GM18909 (cell line): ENCODE measurements around the gene KRTAP25-1.

ENCODE experiments used
- ATAC-seq: cut with Tn5 transposase; IDR thresholded peaks from one replicate; pipeline ENCODE4 v1.9.1; 2021; ENCODE audit warnings: mild to moderate bottlenecking; ENCODE audit not compliant: unreplicated experiment, poor library complexity

The KRTAP25-1 gene

DNA sequence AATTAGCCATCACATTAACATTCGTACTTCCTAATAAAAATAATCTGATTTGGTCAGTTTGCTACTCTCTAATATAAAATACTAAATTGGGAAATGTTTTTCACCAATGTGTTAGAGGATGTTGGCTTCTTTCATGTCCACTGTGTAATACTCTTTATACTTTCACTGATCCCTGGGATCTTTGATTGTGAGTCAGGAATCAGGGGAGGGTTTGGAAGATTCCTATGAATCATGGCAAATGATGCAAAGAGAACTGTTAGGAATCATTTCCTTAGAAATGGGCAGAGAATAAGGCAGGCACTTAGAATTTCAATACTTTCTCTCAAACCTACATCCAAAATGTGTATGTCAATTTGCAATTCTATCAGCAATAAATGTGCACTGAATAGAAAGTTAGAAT is 37.5 kb downstream of the KRTAP25-1 start:
- ATAC-seq, result no peak

DNA sequence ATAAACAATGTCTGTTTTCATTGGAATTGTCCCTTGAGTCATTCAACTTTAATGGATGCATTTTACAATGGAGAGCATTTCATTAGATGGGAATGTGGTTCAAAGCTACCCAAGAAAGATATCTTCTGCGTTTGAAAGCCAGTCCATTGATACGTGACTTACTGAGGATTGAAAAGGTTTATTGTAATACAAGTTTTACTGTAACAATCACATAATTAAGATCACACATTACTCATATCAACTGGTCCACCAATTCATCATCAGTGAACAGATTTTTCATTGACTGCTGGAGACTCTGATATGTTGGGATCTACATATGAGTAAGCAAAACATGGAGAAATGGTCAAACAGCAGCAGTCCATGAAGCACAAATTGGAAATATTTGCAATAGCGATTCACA is 39.4 kb downstream of the KRTAP25-1 start:
- ATAC-seq, result no peak

DNA sequence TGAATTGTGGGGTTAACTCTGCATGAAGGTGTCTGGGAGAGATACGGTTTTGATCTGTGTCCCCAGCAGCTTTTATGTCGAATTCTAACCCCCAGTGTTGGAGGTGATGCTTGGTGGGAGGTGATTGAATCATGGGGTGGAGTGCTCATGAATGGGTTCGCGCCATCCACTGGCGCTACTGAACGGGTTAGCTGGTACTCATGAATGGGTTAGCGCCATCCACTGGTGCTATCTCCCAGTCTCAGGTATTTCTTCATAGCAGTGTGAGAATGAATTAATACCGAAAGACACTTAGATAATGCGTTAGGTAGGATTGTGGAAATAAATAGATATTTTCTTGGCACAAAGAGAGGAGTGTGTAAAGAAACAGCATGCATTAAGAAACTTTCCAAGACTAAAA is 40.5 kb downstream of the KRTAP25-1 start:
- ATAC-seq, result no peak

DNA sequence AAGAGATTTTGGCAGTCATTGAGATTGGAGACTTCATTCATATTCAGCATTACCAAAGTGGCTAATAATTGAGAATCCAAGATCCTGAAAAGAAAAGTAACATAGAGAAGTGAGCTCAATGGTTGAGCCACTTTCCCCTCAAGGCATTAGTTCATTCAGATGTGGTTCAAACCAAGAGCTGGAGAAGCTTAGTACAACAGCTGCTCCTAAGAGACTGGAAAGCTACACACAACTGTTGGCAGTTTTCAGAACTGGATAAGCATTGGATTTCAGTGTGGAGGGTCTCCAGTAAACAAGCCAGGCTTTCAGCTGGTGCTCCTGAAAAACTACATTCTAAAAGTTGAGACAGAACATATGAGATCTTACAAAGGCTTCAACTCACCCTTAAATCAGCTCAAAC is 44.3 kb downstream of the KRTAP25-1 start:
- no peak for ATAC-seq

DNA sequence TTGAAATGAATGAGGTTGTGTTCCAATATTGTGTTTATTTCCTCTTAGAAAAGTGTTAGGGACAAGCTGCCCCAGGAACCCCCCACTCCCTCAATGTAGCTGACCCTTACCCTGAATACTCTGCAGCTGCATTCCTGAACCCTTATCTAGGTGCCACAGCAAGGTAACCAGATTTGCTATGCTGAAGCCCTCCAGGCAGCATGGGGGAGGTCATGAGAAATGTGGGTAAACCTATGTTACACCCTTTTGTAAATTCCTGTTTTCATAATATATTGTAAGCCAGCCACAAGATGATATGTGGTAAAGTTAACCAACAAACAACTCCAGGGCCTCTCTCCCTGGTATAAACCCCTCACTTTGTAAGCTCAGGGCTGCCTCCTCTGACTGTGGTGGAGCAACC is 45.6 kb downstream of the KRTAP25-1 start:
- no peak for ATAC-seq

DNA sequence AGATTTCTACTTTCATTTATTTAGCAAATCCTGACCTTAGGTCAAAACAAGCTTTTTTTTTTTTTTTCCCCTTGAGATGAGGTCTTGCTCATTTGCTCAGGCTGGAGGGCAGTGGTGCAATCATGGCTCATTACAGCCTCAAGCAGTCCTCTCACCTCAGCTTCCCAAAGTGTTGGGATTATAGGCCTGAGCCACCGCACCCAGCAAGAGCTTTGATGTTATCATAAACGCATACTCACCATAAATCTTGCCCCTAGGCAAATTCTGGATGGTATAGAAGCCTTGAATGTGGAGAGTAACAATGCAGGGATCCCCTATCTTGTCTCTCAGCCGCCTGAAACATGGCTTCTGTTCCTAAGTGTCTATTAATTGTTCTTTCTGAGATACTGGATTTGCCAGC is 48.7 kb downstream of the KRTAP25-1 start:
- ATAC-seq, result no peak
